Subcutaneous adipose tissue (tissue), 4 donors: ENCODE measurements around the gene ARF1. TPM values are rescaled to one million over a fixed set of nuclear protein-coding genes. Genes with fewer than 3 reads are reported as not detected.

Experiments used
- total RNA-seq, 4 donors: library from RNA; depleted of rRNA; stranded (reverse); fragments of >200 nt; gene quantifications; one replicate each; pipeline ENCODE4 v1.1.0, GENCODE V29; 2016
- TF ChIP-seq, protein P1 (sequence below): fragments of 450-650 bp; IDR thresholded peaks from one replicate; pipeline ENCODE4 v1.5.1; 2016; ENCODE audit warnings: low read depth, mild to moderate bottlenecking, control low read depth, antibody characterized with exemption, moderate library complexity

The ARF1 gene
- total RNA-seq, 4 donors from 2014 or later: 227 to 245 (median 236) TPM

DNA sequence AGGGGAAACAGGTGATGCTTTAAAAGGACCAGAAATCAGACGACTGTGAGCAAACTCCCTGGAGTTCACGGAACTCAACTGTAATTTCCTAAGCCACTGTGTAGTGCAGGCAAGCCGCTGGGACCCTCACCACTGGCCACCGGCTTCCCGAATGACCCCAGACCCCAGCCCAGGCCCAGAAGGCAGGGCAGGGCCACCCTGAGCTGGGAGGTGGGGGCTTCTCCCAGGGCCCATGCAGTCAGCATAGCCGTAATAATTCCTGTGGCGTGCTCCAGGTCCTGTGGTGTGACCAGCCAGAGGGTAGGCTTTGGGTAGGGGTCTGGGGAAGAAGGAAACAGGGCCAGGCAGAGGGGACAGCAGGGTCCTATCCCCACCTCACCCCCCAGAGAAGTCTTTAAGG lies 3.5 kb upstream of the ARF1 start:
- TF ChIP-seq, protein P1, sequence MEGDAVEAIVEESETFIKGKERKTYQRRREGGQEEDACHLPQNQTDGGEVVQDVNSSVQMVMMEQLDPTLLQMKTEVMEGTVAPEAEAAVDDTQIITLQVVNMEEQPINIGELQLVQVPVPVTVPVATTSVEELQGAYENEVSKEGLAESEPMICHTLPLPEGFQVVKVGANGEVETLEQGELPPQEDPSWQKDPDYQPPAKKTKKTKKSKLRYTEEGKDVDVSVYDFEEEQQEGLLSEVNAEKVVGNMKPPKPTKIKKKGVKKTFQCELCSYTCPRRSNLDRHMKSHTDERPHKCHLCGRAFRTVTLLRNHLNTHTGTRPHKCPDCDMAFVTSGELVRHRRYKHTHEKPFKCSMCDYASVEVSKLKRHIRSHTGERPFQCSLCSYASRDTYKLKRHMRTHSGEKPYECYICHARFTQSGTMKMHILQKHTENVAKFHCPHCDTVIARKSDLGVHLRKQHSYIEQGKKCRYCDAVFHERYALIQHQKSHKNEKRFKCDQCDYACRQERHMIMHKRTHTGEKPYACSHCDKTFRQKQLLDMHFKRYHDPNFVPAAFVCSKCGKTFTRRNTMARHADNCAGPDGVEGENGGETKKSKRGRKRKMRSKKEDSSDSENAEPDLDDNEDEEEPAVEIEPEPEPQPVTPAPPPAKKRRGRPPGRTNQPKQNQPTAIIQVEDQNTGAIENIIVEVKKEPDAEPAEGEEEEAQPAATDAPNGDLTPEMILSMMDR: no peak

DNA sequence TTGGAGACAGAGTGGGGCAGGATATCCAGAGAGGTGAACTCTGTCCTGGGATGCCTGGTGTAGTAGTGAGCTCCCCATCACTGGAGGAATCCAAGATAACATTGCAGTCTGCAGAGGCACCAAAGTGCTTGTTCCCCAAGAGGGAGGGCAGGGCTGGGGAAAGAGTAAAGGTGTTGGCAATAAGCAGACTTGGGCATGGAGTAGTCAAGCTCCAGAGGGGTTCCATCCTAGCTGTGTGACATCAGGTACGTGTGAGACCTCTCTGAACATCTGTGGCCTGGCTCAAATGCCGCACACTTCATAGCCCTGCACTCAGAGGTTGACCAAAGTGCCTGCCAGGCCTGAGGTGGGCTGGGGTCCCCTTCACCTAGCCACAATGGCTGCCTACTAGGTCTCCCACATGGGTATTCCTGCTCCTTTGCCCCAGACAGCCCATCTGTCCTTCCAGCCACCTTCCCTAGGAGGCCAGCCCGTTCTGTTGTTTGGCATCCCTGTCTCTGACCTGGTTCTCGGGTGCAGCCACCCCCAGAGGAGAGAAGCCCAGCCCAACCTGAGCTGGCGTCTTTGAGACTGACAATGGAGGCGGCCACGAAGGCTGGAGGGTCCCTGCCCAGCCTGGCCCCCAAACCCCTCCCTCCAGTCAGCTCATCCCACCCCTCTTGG lies 2.8 kb upstream of the ARF1 start:
- TF ChIP-seq, protein P1: no peak

DNA sequence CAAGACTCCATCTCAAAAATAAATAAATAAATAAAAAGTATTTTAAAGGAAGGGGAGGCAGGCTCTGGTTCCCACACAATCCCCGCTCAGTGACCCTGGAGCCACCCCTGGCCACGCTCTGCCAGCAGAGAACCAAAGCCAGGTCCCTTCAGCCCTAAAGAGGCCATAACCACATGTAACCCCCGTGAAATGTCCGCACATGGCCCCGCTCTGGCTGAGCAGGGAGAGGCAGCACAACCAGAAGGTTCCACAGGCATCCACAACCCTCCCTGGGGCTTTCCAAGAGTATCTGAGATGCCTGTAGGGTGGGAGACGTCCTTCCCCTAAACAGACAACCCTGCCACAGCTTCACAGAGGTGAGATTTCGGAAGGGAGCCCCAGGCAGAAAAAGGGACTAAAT lies 1.4 kb upstream of the ARF1 start:
- TF ChIP-seq, protein P1: no peak

DNA sequence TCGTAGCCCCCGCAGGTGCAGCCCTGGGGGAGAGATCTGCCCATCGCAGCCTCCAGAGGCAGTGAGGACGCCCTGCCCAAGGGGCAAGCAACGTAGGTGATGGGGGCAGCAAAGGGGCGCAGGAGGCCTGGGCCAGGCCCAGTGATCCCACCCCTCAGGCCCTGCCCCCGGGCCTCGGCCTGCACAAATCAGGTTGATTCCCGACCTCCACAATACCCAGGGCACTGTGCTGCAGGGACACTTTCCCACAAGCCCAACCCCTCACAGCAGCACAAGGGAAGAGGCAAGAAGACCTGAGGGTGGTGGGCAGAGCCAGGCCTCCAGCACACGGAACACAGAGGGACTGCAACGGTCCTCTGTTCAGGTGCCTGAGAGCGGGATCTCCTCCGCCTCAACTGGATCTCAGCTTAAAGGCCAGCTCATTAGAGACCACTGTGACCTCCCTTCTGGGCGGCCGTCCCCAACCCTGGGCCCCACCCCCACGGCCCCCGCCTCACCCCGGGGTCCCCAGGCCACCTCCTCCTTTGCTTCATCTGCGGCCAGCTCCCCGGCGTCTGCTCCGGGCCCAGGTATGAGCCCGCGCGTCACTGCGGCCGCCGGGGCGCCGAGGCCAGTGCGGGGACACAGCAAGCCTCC lies 812 bp upstream of the ARF1 start:
- TF ChIP-seq, protein P1: no peak

DNA sequence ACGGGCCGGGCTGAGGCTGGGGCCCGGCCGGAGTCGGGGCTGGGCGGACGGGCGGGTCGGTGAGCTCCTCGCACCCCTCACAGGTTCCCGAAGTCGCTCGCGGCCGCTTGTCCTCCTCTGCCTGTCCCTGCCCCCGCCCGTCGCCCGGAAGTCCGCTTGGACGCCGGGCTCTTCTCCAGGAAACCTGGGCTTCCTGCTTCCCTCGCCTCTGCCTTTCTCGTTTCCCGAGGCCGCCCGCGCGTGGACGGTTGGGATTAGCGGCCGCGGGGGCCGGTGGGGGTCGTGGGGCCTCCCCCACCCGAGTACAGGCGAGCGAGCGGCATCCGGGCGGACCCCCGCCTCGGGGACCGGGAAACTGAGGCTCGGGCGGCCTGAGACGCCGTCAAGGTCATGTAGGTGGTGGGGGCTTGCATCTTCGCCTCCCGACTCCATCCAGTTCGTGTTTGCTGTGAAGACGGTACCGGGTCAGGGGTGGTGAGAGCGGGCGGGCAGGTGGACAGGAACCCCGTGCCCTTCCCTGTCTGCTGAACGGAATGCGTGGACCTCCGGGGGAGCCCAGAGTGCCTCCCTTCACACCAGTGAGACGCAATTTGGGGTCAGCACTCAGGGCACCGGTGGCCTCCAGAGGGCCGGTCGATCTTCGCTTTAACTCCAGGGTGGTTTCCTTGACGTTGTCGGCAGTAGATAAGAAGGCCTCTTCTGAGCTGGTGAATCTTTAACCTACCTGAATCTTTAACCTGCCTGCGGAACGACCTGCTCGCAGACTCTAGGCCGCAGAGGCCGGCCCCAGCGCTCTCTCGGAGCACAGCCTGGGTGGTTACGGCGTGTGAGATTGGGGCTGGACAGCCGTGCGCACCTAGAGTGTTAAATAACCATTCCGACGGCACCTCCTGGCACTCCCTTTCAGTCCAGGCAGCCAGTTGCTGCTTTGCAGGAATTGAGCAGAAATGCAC lies 686 bp downstream of the ARF1 start:
- TF ChIP-seq, protein P1: no peak

DNA sequence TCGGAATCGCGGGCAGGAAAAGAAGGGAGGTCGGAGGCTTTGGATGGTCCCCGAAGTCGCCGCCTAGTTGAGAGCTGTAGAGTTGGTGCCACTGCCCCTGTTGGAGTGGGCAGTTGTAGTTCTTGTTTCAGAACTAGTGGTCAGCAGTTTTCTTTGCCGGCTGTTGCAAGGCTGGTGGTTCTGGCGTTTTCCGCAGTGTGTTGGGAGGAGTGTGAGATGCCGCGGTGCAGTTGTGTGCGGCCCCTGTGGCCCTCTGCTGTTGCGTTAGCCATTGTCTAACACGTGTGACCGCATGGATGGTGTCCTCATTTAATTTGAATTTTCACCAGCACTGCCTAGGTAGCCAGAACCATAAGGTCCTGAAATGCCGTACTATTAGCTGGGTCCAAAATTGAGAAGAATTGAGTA lies 1.4 kb downstream of the ARF1 start:
- TF ChIP-seq, protein P1: no peak

DNA sequence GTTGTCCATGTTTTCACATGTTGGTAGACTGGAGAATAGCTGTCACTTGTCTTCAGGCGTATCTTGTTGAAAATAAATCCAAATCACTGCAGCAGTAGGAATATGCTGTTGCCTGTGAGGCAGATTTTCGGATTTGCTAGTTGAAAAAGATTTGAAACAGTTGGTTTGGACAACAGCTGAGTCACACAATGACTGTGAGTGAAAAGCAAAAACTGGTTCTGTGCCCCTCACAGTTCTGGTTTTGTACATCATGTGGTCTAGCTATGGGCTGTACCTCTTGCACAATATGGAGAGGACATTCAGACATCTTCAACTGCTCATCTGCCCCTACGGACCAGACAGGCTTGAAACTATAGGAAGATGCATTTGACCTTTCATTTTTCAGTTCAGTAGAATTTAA lies 1.8 kb downstream of the ARF1 start:
- TF ChIP-seq, protein P1: no peak
